Progenitor cell of endocrine pancreas (in vitro differentiated cells): Measurements from ENCODE around the gene TRPV5. TPM values are rescaled to one million over a fixed set of nuclear protein-coding genes. Genes with fewer than 3 reads are reported as not detected.
A peak's percentile ranks its signal among the peaks of the same experiment; 100 is the strongest.

ENCODE experiments used
- DNase-seq: peaks from one replicate; pipeline ENCODE4 v3.0.0; 2021; ENCODE audit warnings: low spot score; ENCODE audit not compliant: unreplicated experiment
- H3K27ac Mint-ChIP-seq: 2 replicates; pipeline ENCODE4 v1.8.0; 2021; ENCODE audit warnings: mild to moderate bottlenecking, moderate library complexity, mixed read lengths
- H3K27me3 Mint-ChIP-seq: 2 replicates; pipeline ENCODE4 v1.8.0; 2021; ENCODE audit warnings: mixed read lengths
- H3K36me3 Mint-ChIP-seq: 2 replicates; pipeline ENCODE4 v1.8.0; 2022; ENCODE audit warnings: mixed read lengths; ENCODE audit not compliant: insufficient read depth
- H3K4me1 Mint-ChIP-seq: 2 replicates; pipeline ENCODE4 v1.8.0; 2021; ENCODE audit warnings: low read depth, mixed read lengths
- H3K4me3 Mint-ChIP-seq: 2 replicates; pipeline ENCODE4 v1.8.0; 2021; ENCODE audit warnings: low read depth, mild to moderate bottlenecking, moderate library complexity, mixed read lengths
- H3K9me3 Mint-ChIP-seq: 2 replicates; pipeline ENCODE4 v1.8.0; 2021; ENCODE audit warnings: low read depth, mixed read lengths
- total RNA-seq: library from RNA; stranded (reverse); gene quantifications from 2 replicates; pipeline ENCODE4 v1.2.1, GENCODE V29; 2021
- TF ChIP-seq, protein P1 (sequence below): fragments of 200-600 bp; sonication (generic); IDR thresholded peaks from one replicate; pipeline ENCODE4 v1.5.0; 2021; ENCODE audit warnings: antibody characterized with exemption, mild to moderate bottlenecking; ENCODE audit not compliant: unreplicated experiment

TRPV5 gene
- total RNA-seq, 1 donor from 2014 or later: 0.14 TPM

GRCh38 chr7:142867097-142867378, 66.5 kb downstream of the TRPV5 start:
- no peak overlapping the region for H3K4me3 Mint-ChIP-seq
- H3K4me1 Mint-ChIP-seq: no peaks in the 10 kb centered on the region
- peaks cover 10% of the 10 kb centered on the region for H3K36me3 Mint-ChIP-seq
- TF ChIP-seq, protein P1, sequence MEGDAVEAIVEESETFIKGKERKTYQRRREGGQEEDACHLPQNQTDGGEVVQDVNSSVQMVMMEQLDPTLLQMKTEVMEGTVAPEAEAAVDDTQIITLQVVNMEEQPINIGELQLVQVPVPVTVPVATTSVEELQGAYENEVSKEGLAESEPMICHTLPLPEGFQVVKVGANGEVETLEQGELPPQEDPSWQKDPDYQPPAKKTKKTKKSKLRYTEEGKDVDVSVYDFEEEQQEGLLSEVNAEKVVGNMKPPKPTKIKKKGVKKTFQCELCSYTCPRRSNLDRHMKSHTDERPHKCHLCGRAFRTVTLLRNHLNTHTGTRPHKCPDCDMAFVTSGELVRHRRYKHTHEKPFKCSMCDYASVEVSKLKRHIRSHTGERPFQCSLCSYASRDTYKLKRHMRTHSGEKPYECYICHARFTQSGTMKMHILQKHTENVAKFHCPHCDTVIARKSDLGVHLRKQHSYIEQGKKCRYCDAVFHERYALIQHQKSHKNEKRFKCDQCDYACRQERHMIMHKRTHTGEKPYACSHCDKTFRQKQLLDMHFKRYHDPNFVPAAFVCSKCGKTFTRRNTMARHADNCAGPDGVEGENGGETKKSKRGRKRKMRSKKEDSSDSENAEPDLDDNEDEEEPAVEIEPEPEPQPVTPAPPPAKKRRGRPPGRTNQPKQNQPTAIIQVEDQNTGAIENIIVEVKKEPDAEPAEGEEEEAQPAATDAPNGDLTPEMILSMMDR: no peak
- no peak for DNase-seq
- H3K9me3 Mint-ChIP-seq: no peaks in the 10 kb centered on the region
- H3K27me3 Mint-ChIP-seq: no peaks in the 10 kb centered on the region
- no peak overlapping the region for H3K27ac Mint-ChIP-seq

DNA sequence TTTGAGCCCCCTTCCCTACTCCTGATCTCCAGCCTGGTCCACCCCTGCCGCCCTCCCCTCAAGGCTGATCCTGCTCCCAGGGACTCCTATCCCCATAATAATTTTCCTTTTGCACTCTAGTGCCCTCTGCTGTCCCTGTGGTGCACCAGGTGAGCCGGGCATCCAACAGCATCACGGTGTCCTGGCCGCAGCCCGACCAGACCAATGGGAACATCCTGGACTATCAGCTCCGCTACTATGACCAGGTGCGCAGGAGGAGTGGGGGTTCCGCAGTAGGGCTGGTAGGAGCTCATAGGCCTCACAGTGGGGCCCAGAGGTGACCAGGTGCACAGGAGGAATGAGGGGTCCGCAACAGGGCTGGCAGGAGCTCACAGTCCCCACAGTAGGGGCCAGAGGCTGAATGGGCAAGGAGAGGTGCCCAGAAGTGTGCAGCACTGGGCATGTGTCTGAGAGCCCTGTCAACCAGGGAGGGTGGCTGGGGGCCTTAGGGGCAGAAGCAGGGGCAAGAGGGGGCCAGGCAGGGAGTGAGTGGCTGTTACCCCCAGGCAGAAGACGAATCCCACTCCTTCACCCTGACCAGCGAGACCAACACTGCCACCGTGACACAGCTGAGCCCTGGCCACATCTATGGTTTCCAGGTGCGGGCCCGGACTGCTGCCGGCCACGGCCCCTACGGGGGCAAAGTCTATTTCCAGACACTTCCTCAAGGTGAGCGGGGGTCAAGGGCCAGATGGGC, 67.0 kb downstream of the TRPV5 start:
- H3K4me3 Mint-ChIP-seq: no peak overlapping the region
- H3K9me3 Mint-ChIP-seq: no peaks in the 10 kb centered on the region
- H3K36me3 Mint-ChIP-seq: peaks cover 10% of the 10 kb centered on the region
- TF ChIP-seq, protein P1: peak; percentile 65
- DNase-seq: peak; percentile 43
- H3K27ac Mint-ChIP-seq: no peak overlapping the region
- H3K27me3 Mint-ChIP-seq: no peaks in the 10 kb centered on the region
- H3K4me1 Mint-ChIP-seq: no peaks in the 10 kb centered on the region

DNA sequence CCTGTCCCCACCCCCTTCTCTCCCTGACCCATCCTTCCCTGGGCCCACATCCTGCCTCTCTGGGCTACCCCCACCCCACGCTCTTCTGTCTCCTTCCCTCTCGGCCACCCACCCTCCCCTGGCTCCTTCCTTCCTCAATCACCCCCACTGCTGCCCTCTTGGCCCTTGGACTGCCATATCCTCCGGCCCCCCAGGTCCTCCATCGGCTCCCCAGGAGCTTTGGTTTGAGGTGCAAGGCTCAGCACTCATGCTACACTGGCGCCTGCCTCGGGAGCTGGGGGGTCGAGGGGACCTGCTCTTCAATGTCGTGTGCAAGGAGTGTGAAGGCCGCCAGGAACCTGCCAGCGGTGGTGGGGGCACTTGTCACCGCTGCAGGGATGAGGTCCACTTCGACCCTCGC, 67.8 kb downstream of the TRPV5 start:
- Mint-ChIP-seq H3K9me3 (no peaks in the 10 kb centered on the region), H3K27ac (no peak overlapping the region), H3K4me3 (no peak overlapping the region), H3K36me3 (peaks cover 9% of the 10 kb centered on the region), H3K27me3 (no peaks in the 10 kb centered on the region), H3K4me1 (no peaks in the 10 kb centered on the region)
- TF ChIP-seq, protein P1: no peak
- DNase-seq: no peak

DNA sequence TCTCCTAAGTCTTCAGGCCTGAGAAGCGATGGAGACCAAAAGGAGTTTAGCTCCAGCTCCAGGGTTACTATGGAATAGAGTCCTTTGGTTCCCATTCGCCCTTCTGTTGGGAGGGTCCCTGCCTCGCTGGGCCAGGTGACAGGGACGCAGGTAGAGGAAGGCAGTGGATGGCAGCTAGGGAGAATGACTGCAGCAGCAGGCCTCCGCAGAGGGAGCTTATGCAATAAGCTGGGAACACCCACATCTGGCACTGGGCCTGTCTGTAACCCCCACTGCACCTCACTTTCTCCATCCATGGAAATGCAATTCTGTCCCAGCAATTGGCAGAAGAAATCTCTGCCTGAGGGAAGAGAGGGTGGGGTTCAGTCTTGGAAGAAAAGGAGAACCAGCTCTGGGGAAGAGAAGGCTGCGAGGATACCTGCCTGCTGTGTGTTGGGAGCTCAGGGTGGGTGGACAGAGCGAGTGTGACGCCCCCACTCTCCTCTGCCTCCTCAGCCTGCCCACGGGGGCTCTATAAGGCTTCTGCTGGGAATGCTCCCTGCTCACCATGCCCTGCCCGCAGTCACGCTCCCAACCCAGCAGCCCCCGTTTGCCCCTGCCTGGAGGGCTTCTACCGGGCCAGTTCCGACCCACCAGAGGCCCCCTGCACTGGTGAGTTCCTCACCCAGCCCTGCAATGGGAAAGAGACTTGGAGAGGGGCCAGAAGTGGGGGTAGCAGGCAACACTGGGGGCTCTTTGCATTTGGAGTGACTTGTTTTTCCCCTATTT, 68.4 kb downstream of the TRPV5 start:
- peaks cover 9% of the 10 kb centered on the region for H3K36me3 Mint-ChIP-seq
- TF ChIP-seq, protein P1: no peak
- no peaks in the 10 kb centered on the region for H3K27me3 Mint-ChIP-seq
- H3K9me3 Mint-ChIP-seq: no peaks in the 10 kb centered on the region
- no peaks in the 10 kb centered on the region for H3K4me1 Mint-ChIP-seq
- no peak overlapping the region for H3K27ac Mint-ChIP-seq
- DNase-seq: no peak
- H3K4me3 Mint-ChIP-seq: no peak overlapping the region

- Mint-ChIP-seq H3K27me3 (peaks cover 4% of the 10 kb centered on the region), H3K9me3 (no peaks in the 10 kb centered on the region)
These were observed 69.5 kb downstream of the TRPV5 start for GRCh38 chr7:142863891-142864685.

More at GRCh38 chr7:142863891-142864685, 69.5 kb downstream of the TRPV5 start:
- TF ChIP-seq, protein P1: no peak
- Mint-ChIP-seq H3K36me3 (peaks cover 6% of the 10 kb centered on the region), H3K4me3 (no peak overlapping the region), H3K4me1 (no peaks in the 10 kb centered on the region), H3K27ac (no peak overlapping the region)
- DNase-seq: no peak
